Fibroblast of skin of left quadriceps (primary cell): Measurements from ENCODE around the gene GAMT.
"Not testable (repeated sequence)": the region's sequence is repeated elsewhere in the genome, so short reads cannot be mapped to it uniquely, and the experiment has no call there.

Experiments used
- DNase-seq, 2 experiments: peaks; one replicate each; pipeline ENCODE4 v3.0.0-alpha.2; 2013; ENCODE audit warnings: low read depth in 2 of 2

Gene GAMT

DNA sequence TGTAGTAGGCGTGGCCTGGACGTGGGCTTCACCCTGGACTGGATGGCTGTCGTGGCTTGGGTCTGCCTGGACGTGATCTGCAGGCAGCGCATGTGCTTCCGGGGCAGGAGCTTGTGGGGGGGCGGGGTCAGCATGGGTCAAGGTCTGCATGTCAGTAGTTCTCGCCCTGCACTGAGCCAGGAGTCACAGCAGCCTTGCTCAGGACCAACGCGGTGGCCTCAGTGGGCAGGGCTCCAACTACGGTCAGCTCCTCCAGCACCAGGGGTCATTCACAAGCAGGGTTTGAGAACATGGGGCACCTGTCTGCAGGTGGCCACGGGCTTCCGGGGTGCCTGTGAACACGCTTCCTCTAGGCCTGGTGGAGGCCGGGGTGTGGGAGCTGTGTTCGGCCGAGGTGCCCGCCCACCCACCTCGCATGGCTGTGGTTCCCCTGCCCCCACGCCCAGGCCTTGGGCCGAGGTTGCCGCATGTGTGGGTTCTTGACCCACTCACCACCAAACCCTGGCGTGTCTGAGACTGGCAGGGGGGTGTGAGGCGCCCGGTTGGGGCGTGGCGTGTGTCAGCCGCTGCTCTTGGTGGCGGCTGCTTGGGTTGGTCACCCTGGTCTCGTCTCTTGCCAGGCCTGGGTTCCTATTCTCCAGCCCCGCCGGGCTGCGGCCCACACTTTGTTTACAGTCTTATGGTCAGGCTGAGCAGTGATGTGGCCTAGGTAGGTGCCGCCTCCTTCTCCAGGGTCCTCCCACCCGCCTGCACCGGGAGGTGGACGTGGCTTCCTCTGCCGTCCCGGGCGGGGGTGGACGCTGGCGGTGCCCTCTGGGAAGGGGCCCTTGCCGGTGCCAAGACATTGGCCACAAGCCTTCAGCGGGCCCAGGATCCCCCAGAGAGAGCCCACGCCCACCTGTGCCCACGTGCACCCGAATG is 32.0 kb upstream of the GAMT start:
- DNase-seq: no peak

DNA sequence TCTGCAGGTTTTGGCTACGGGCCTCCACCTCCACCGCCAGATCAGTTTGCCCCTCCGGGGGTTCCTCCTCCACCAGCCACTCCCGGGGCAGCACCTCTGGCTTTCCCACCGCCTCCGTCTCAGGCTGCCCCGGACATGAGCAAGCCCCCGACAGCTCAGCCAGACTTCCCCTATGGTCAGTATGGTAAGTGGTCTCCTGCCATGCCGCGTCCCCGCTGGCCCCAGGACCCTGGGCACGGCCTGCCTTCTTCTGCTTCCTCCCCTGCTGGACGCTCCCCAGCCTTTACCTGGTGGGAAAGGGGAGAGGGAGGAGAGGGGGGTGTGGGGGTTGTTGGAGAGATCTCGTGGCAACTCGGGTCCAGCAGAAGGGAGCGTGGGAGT is 31.2 kb upstream of the GAMT start:
- DNase-seq: no peak

DNA sequence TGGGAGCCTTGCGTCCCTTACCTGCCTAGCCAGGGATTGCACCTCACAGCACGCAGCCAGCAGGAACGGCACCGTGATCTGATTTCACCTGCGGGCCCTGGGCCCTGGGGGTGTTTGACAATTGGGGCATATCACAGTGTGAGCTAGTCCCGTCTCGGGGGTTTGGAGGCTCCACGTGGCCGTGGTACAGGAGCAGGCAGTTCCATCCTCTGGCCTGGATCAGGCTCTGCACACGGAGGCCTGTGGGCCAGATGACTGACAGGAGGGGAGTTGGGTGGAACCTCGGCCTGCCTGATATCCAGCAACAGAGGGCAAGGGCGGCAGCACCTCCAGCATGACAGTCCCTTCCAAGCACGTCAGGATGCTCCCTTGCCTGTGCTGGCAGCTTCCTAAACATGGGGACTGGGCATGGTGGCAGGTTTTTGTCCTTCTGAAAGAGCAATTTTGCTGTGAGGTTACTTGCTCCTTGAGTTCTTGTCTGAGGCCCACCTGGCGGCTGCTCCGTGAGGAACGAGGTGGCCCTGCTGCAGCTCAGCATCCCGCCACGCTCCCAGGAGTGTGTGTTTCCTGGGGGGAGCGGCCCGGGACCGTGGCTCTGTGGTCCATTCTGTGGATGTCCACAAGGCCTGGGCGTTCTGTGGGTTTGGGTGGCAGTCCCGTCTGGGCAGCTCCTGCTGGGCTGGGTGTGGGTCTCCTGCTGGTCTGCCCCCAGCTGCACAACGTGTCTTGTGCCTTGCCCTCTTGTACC is 30.6 kb upstream of the GAMT start:
- DNase-seq: no peak

DNA sequence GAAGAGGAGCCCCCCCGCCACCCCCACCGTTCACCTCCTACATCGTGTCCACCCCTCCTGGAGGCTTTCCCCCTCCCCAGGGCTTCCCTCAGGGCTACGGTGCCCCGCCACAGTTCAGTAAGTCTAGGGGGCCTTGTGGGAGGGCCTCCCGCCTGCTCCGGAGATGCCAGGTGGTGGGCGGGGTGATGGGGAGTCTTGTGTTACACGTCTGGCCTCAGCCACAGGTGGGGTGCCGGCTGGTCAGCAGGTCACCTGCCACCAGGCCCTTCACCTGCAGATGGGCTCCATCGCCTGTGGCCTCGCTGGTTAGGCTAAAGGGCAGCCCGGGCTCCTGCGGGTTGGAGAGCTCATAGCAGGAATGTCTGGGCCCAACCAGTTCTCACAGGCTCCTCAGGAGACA is 28.9 kb upstream of the GAMT start:
- no peak for DNase-seq

DNA sequence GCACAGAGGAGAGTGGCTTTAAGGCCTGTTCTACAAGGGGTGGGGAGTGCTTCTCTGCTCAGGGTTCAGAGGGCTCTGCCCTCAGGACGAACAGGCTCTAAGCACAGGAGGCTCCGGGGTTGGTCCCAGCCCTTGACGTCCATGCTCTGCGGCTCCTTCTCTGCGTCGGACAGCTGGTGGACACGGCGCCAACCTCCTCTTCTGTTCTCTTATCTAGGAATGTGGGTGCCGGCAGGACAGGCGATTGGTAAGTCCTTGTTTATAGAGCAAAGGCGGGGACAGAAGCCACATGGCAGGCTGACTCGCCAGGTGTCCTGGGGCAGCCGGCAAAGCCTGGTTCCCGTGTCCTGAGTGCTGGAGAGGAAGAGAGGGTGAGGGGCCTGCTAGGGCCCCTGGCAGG is 28.4 kb upstream of the GAMT start:
- DNase-seq: no peak

DNA sequence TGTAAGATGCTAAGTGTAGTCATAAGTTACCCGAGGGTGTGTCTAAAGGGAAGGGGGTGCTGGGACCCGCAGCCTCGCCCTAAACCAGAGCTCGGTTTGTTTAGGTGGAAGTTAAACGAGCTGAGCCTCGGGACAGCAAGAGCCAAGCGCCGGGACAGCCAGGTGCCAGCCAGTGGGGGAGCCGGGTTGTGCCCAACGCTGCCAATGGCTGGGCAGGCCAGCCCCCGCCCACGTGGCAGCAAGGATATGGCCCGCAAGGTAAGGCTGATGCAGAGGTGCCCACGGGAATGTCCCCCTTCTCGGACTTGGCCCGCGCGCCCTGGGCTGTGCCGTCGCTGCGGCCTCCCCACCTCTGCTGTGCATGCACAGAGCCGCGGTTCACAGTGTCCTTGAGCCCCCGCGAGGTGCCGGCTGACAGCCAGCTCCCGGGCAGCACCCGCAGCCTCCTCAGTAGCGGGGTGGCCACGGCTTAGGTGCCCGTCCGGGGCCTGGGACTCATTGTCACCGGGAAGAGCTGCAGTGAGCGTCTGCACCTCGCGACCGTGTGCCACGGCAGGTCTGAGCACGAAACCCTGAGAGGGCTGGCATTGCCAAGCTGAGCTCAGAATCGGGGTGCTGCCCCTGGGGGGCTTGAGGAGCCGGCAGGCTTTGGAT is 27.5 kb upstream of the GAMT start:
- no peak for DNase-seq

DNA sequence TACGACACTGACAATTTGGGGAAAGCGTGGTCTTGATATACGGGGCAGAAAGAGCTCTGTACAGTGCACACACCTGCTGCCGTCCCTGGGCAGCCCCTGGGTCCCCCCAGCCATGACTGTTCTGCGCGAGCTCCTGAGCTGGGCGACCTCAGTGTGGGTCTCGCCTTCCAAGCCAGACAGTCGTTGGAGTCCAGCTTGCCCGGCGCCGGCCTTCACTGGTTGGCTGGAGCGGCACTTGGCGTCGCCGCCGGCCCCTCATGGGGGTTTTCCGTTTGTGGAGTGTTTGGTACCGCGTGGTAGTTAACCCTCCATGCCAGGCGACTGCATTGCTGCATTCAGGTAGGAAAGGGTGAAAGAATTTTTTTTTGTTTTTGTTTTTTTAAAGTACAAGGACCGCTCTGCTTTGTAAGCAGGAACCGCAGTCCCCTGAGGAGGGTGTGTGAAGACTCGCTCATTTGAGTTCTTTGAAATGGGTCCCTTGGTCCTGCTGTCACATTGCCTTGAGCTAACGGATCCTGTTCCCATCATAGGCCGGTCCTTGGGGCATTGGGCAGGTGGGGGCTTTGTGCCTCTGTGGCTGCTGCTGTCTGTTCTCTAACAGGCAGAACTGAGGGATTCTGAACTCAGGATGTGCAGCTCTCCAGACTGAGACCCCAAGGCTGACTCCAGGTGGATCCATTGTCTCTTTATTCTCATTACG is 26.0 kb upstream of the GAMT start:
- no peak for DNase-seq

DNA sequence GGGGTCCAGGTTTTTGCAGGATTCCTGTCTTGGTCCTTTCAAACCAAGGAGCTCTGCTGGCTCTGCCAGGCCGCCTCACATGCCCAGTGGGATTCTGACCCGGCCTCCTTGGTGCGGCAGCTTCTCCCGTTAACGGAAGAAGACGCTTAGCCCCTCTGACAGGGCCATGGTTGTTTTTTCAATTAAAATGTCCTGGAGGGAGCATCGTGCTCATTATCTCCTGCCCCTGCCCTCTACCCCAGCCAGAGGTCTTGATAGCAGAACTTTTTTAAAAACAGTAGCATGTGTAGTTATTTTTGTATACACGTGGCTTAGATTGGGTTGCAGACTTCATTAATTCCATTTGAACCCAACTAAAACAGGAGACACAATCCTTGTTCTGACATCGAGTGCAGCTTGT is 25.4 kb upstream of the GAMT start:
- no peak for DNase-seq

DNA sequence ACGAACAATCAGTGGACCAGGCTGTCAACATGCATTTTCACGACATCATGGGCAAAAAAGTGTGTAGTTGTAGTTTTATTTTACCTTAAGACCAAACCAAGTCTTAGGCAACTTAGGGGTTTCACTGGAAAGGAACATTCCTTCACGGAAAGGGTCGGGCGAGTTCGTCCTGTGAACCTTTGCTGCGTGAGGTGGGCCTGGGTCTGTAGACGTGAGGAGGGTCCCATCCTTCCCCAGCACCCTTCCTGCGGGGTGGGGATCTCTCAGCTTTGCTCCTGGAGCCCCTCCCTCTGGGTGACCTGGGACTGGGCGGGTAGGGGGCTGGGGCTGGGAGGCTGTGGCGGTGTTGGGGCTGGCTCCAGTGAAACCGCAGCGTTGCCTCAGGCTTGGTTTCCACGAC is 24.6 kb upstream of the GAMT start:
- DNase-seq: no peak

DNA sequence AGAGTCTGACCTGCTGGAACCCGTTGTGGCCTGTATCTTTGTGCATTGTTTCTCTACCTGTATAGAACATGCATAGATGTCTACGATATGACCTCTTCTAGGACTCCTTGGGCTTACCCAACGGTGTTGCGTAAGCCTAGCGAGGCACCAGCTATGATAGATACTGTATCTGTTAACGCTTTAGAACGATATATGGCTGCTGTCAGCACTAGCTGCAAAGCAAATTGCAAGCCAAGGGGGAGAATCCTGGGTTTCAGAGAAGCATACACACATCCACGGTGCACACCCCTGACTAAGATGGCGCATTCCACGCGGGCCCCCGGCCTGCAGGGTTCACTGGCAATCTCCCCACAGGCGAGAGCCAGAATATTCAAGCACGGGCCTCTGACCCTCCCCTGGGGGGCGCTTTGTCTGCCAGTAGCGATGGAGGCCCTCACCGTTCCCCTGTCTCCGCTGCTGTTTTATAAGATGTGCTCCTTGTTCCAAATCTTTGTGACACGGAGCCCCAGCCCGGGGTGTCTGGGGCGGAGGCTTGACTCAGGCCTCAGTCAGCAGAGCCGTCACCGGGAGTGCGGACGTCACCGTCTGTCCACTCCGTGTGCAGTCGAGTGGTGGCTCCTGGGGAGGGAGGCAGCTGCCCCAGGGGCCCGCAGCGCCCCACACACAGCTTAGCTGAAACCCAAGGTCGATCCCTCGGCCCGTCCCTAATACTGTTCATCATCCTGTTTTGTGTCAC is 23.9 kb upstream of the GAMT start:
- peak in 1 of 2 experiments; percentile 40 for DNase-seq

DNA sequence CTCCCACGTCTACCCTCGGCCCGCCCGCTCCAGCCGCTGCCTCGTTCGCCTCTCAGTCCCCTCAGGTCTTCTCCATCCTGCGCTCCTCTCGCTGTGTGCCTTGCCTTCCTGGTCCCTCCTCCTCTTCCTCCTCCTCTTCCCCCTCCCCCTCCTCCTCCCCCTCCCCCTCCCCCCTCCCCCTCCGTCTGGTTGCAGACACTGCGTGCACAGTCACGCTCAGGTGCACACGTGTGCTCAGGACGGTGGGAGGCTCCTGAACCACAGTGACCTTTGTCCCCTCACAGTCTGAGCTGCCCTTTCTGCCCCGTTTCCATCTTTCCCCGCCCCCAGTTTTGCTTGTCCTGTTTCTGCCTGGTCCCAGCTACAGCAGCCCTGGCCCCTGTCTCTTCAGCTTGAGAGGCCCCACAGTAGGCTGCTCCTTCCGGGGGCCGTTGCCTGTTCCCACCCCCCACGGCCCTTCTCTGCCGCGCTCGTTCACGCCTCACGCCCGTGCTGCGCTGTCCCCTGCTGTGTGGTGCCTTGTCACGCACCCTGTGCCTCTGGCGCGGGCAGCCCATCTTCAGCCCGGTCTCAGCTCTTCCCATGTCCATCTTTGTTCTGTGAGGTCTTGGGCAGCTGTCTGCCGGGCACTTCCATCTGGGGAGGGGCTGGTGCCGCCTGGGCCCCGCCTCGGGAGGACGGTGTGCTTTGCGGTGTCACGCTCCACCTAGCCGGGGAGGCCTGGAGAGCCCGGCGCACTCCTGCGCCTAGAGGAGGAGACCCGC is 23.0 kb upstream of the GAMT start:
- DNase-seq: no peak

DNA sequence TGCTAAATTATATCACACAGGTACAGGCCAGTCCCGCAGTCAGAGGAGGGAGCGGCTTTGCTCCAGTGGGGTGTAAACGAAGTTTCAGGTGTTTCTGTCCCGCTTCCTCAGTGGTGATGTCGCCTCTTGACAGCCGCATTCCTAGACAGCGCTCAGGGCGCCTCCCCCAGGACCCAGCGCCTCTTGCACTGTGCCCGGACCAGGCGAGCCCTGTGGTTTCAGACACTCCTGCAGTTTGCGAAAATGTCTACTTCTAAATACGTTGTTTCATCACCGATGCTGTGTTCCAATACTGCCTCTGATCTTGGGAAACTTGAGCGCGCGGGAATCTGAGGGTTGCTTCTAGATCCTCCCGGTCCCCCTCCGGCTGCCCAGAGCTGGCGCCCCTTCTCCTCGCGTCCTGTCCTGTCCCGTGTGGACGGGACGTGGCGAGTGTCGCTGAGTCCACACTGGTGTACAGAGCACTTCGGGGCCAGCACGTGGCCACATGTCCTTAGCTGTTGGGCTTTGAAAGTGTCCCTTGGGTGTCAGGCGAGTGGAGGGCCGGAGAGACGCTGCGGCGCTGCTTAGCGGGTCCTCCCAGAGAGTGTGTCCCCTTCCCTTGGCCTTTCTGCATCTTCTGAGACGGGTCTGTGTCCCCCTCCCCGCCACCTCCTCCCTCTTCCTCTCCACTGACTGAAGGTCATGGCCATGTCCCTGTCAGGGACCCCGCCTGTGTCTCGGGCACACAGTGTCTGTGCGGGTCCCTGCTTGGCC is 22.3 kb upstream of the GAMT start:
- DNase-seq: no peak

DNA sequence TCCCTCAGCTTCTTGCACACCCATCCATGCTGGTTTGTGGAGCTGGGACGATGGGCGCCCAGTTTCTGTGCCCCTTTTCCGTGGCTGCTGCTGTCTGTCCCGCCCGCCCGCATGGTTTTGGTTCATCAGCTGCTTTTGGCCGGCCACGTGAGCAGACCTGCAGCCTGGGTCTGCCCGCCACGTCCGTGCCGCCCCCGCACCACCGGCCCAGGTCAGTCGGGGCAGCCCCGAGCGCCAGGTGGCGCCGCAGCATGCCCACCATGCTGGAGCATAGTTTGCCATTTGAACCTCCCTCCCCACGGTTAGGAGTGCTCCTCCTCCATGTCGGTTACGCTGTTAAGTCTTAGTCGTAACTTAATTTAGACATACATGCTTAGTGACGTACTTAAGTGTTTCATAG is 21.6 kb upstream of the GAMT start:
- no peak for DNase-seq

DNA sequence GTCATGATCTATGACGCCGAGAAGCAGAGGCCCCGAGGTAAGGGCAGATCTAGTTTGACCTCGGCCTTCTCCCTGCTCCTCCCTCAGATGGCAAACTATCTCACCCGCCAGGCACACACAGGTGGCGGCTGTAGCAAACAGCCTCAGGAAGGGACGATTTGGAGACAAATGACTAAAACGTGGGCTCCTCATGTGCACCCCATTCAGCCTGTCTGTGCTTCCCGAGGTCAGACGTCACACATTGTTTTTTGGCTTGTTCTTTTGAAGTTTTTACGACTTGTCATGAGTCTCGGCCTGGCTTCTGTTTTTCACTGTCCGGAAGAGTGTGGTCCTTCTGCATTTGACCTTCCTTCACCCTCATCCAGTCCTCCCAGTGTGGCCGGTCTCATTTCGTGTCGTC is 21.0 kb upstream of the GAMT start:
- DNase-seq: no peak

DNA sequence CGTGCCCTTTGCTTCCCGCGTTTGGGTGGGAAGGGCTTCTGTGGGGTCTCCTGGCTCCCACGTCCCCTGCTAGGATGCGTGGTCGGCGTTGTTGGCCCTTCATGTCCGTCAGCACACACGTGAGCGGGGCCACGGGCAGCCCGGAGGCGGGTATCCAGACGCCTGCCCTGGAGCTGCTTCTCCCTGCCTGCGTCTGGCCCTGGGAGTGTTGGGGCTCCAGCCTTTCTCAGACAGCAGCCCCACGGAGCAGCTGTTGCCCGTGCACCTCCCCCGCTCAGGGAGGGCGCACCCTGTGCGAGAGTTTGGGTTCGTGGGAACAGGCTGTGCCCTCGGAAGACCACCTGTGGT is 20.6 kb upstream of the GAMT start:
- DNase-seq: no peak

DNA sequence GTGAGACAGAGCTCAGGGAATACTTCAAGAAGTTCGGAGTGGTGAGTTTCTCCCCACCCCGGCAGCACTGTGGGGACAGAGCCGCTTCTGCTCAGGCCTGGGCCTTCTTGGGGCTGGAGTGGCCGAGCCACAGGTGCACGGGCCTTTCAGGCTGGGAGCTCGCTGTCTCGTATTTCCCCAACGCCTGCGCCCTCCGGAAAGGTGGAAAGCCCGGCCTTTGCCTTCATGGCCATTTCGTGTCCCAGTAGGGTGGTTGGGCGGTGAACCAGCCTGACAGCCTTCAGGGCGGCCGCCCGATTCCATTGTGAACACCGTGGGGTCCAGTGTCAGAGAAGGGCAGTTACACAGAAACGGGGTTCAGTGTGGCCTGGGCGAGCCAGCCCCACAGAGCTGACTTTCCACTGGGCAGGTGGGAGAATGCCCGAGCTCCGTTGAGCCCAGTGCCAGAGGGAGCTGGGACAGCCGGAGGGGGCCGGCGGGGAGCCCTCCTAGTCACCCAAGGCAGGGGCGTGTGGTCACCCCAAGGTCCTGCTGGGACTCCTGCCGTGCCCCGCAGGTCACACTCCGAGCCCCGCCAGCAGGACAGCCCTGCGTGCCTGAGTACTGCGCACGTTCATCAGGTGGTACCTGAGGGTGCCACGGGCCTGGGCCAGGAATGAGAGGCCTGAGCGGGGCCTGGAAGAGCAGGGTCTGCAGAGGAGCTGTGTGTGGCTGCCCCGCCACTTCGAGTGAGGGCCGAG is 20.0 kb upstream of the GAMT start:
- DNase-seq: no peak

DNA sequence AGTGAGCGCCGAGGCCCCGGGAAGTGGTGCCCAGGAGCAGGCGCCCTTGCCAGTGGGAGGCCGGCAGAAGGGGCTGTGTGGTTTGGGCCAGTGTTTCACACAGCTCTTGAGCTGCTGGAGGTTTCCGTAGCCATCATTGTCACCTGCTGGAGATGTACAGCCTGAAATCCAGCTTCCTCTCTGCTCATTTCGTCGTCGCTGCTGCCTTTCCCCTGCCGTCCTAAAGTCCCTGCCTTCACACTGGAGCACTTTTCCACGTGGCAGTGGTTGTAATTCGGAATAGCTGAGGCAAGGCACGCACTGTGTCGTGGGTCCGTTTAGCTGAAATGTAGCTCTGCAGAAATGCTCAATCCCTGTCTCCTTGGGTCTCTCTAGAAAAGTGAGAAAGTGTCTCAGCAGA is 19.2 kb upstream of the GAMT start:
- no peak for DNase-seq

DNA sequence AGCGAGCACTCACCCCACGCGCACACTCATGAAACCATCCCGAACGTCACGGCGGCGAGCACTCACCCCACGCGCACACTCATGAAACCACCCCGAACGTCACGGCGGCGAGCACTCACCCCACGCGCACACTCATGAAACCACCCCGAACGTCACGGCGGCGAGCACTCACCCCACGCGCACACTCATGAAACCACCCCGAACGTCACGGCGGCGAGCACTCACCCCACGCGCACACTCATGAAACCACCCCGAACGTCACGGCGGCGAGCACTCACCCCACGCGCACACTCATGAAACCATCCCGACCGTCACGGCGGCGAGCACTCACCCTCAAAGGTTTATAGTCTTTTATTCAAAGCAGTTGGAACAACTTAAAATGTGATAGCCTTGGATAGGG is 18.7 kb upstream of the GAMT start:
- not testable (repeated sequence) for DNase-seq
